ENCODE results near the gene SMG9.

- TF ChIP-seq ZNF274 (IDR thresholded peaks at IDR 0.05; ENCODE audit: low read length), result no peak
- TF ChIP-seq ZNF274 (tag by site-specific recombination; IDR thresholded peaks at IDR 0.05; ENCODE audit: borderline replicate concordance), result no peak
- TF ChIP-seq ZNF366 (tag by site-specific recombination; conservative IDR thresholded peaks at IDR 0.05), result no peak
Measured at GRCh38 chr19:43719918-43720317, 34.8 kb downstream of the SMG9 start.
